Measurements from ENCODE around the gene CRELD2.

The CRELD2 gene

DNA sequence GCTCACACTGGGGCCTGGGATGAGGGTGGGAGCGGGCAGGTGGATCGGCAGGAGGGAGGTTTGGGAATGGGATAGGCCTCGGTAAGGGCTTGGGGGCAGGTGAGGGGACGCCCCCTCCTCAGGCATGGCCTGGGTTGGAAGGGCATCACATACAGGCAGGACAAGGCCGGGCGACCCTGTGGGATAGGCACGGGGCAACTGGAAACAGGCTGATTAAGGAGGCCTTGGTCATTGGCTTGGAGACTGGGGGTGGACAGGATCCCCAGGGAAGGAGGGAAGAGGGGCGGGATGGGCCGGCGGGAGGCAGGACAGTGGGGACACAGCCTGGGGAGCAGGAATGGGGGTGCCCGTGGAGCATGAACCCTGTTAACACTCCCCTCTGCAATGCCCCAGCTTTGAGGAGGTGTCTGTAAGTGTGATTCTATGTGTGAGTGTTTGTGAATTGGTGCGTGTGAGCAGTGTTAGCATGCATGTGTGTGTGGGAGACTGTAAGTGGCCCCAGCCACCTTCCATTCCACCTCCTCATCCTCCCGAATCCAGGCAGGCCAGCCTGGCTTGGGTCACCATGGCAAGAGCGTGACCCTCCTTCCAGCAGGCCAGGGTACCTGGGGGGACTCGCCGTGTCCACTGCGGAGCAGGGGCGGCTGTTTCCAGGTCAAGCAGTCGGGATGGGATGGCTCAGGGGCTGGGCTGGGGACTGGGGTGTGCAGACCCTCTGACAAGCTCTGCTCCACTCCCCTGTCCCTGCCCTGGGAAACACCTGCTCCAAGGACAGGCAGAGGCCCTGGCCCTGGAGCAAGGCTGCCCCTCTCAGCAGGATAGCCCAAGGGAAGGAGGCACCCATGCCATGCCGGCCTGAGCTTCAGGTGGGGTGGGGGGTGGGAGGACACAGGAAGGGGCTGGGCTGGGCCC is 38.7 kb downstream of the CRELD2 start:
- Histone ChIP-seq H3K4me3 (ENCODE audit: low read depth in 1 of 5, low read length in 5 of 5) (no peak overlapping the region), H3K27ac (ENCODE audit: low read depth, low read length) (peak overlapping the region; percentile 92), H3K9ac (ENCODE audit: low read length in 5 of 5) (peak overlapping the region in 3 of 5 donors; percentile 10 to 72 (median 65)), H3K4me1 (ENCODE audit: control insufficient read depth in 5 of 5, insufficient read depth in 5 of 5, low read length in 5 of 5) (peaks cover 6 to 80% (median 77%) of the 10 kb centered on the region in 5 donors), H3K27me3 (ENCODE audit: control insufficient read depth in 5 of 5, insufficient read depth in 4 of 5, low read length in 5 of 5) (no peaks in the 10 kb centered on the region), H3K9me3 (ENCODE audit: control insufficient read depth in 5 of 5, low read length in 5 of 5) (no peaks in the 10 kb centered on the region), H3K36me3 (ENCODE audit: control insufficient read depth in 5 of 5, insufficient read depth in 5 of 5, low read length in 5 of 5) (peaks cover 0 to 6% (median 4%) of the 10 kb centered on the region in 5 donors)

DNA sequence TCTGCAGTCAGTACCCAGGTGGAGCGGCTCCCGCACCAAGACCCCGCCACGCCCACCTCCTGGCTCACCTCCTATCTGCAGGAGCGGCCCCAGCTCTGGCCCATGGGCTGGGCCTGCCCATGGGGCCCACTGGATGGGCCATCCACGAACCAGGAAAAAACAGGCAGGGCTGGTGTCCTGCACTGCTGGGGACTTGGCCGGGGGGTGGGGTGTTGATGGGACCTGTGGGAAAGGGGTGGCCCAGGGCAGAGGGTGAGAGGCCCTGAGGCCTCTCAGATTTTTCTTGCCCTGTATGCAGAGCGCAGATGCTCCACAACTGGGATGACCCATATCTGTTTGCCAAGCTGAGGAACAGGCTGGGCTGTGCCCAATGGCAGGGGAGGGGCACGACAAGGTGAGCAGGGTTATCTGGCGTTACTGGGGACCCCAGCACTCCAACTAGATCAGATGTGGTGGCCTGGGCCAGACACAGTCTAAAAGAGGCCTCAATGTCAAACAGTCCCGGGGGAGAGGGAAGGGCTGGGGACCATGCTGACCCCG is 39.5 kb downstream of the CRELD2 start:
- Histone ChIP-seq H3K27ac (ENCODE audit: low read depth, low read length) (peak overlapping the region; percentile 92), H3K36me3 (ENCODE audit: control insufficient read depth in 5 of 5, insufficient read depth in 5 of 5, low read length in 5 of 5) (peaks cover 0 to 11% (median 8%) of the 10 kb centered on the region in 5 donors), H3K4me1 (ENCODE audit: control insufficient read depth in 5 of 5, insufficient read depth in 5 of 5, low read length in 5 of 5) (peaks cover 6 to 78% (median 75%) of the 10 kb centered on the region in 5 donors), H3K27me3 (ENCODE audit: control insufficient read depth in 5 of 5, insufficient read depth in 4 of 5, low read length in 5 of 5) (no peaks in the 10 kb centered on the region), H3K9me3 (ENCODE audit: control insufficient read depth in 5 of 5, low read length in 5 of 5) (no peaks in the 10 kb centered on the region), H3K4me3 (ENCODE audit: low read depth in 1 of 5, low read length in 5 of 5) (no peak overlapping the region), H3K9ac (ENCODE audit: low read length in 5 of 5) (no peak overlapping the region)

DNA sequence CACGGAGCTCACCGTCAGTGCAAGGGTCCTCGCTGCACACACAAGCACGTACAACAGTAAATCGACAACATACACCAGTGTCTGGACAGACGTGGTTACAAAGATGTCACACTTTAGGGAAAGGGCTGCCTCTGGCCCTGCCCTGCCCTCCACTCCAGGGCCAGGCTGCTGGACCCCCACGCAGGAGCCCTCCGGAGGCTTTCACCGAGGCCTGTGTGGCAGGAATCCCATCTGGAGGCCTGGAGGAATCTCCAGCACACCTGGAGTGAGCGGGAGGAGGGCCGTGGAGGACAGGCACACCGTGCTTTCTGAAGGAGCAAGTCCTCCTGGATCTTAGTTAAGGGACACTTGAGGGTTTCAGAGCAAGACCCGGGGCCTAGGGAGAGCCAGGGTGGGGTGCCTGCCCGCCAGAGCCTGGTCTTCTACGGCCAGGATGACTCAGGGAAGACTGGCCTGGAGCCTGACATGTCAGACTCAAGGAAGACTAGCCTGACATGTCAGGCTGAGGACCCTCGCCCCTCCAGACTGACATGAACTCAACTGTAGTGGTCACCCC is 40.0 kb downstream of the CRELD2 start:
- peaks cover 6 to 78% (median 74%) of the 10 kb centered on the region in 5 donors for H3K4me1 ChIP-seq (ENCODE audit: control insufficient read depth in 5 of 5, insufficient read depth in 5 of 5, low read length in 5 of 5)
- H3K9ac ChIP-seq (ENCODE audit: low read length in 5 of 5), result no peak overlapping the region
- H3K27me3 ChIP-seq (ENCODE audit: control insufficient read depth in 5 of 5, insufficient read depth in 4 of 5, low read length in 5 of 5), result no peaks in the 10 kb centered on the region
- H3K4me3 ChIP-seq (ENCODE audit: low read depth in 1 of 5, low read length in 5 of 5), result no peak overlapping the region
- H3K36me3 ChIP-seq (ENCODE audit: control insufficient read depth in 5 of 5, insufficient read depth in 5 of 5, low read length in 5 of 5), result peaks cover 0 to 16% (median 14%) of the 10 kb centered on the region in 5 donors
- peak overlapping the region; percentile 92 for H3K27ac ChIP-seq (ENCODE audit: low read depth, low read length)
- H3K9me3 ChIP-seq (ENCODE audit: control insufficient read depth in 5 of 5, low read length in 5 of 5), result no peaks in the 10 kb centered on the region

DNA sequence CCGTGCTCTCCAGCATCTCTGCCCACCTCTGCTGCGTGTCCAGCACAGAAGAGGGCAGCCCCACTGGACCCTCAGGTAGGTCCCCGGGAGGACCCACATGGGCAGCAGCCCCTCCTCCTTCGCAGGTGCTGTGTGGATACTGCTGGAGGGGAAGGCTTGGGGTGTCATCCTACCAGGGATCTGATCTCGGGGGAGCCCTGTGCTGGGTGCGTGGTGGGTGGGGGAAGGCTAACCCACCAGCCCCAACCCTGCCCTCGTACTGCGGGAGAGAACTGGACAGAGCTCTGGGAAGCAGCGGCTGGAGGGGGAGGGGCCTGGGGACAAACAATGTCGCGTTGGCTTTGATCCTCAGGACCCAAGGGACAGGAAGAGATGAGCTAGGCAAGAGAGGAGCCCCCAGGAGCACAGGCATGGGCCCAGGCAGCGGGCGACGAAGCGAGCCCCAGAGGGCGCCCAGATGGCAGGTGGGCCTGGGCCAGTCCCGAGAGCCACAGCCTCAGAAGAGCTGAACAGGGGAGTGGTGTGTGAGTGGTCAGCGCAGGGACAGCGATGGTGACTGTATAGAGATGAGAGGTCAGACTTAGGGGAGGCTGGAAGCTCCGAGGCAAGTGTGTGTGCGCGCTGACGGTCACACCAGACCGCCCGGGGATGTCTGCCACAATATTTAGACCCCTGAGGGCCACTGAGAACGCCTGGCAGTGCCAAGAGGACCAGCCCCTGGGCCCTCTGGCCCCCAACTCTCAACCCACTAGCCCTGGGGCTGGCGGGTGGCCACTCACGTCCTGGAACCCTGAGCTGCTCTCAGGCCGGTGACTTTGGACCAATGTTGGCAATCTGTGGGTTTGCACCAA is 40.7 kb downstream of the CRELD2 start:
- peak overlapping the region; percentile 92 for H3K27ac ChIP-seq (ENCODE audit: low read depth, low read length)
- peak overlapping the region; percentile 56 to 89 (median 82) for H3K9ac ChIP-seq (ENCODE audit: low read length in 5 of 5)
- peaks cover 0 to 23% (median 20%) of the 10 kb centered on the region in 5 donors for H3K36me3 ChIP-seq (ENCODE audit: control insufficient read depth in 5 of 5, insufficient read depth in 5 of 5, low read length in 5 of 5)
- peaks cover 5 to 78% (median 74%) of the 10 kb centered on the region in 5 donors for H3K4me1 ChIP-seq (ENCODE audit: control insufficient read depth in 5 of 5, insufficient read depth in 5 of 5, low read length in 5 of 5)
- H3K4me3 ChIP-seq (ENCODE audit: low read depth in 1 of 5, low read length in 5 of 5), result peak overlapping the region; percentile 63 to 99 (median 64)
- no peaks in the 10 kb centered on the region for H3K27me3 ChIP-seq (ENCODE audit: control insufficient read depth in 5 of 5, insufficient read depth in 4 of 5, low read length in 5 of 5)
- H3K9me3 ChIP-seq (ENCODE audit: control insufficient read depth in 5 of 5, low read length in 5 of 5), result no peaks in the 10 kb centered on the region

DNA sequence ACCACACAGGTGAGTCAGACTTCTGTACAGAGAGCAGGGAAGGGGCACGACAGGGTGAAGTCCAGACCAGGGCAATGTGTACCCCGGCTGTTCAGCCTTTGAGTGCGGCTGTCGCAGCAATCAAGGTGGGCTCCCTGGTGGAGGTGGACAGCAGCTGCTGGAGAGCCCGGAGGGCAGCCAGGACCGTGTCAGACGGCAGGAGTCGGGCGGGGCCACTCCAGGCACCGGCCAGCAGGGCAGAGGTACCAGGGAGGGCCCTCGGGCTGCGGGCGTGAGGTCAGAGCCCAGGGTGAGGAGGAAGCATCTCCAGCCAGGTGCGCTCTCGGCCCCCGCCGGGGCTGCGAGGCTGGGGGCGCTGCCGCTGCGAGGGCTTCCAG is 41.3 kb downstream of the CRELD2 start:
- H3K9ac ChIP-seq (ENCODE audit: low read length in 5 of 5), result peak overlapping the region in 4 of 5 donors; percentile 70 to 89 (median 82)
- H3K36me3 ChIP-seq (ENCODE audit: control insufficient read depth in 5 of 5, insufficient read depth in 5 of 5, low read length in 5 of 5), result peaks cover 0 to 29% (median 23%) of the 10 kb centered on the region in 5 donors
- peaks cover 4 to 78% (median 74%) of the 10 kb centered on the region in 5 donors for H3K4me1 ChIP-seq (ENCODE audit: control insufficient read depth in 5 of 5, insufficient read depth in 5 of 5, low read length in 5 of 5)
- H3K27me3 ChIP-seq (ENCODE audit: control insufficient read depth in 5 of 5, insufficient read depth in 4 of 5, low read length in 5 of 5), result no peaks in the 10 kb centered on the region
- no peaks in the 10 kb centered on the region for H3K9me3 ChIP-seq (ENCODE audit: control insufficient read depth in 5 of 5, low read length in 5 of 5)
- peak overlapping the region; percentile 92 for H3K27ac ChIP-seq (ENCODE audit: low read depth, low read length)
- peak overlapping the region; percentile 63 to 99 (median 64) for H3K4me3 ChIP-seq (ENCODE audit: low read depth in 1 of 5, low read length in 5 of 5)

DNA sequence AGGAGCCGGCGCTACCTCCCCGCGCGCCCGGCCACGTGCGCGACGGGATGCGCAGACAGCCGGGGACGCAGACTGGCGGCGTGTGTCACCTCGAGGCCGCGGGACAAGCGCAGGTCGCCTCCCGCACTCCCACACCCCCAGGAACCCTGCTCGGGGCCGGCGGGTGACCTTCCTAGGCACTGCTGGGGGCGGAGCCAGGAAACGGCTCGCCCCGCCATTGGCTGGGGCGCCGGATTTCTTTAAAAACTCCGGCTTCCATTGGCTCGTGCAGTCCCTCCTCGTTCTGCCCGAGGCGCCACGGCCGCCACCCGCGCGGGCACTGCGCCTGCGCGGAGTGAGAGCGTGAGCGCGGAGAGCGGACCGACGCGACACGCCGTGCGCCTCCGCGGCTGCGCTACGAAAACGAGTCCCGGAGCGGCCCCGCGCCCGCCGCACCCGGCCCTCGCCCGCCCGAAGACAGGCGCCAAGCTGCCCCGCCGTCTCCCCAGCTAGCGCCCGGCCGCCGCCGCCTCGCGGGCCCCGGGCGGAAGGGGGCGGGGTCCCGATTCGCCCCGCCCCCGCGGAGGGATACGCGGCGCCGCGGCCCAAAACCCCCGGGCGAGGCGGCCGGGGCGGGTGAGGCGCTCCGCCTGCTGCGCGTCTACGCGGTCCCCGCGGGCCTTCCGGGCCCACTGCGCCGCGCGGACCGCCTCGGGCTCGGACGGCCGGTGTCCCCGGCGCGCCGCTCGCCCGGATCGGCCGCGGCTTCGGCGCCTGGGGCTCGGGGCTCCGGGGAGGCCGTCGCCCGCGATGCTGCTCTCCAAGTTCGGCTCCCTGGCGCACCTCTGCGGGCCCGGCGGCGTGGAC is 41.9 kb downstream of the CRELD2 start, which contains the start of gene PIM3:
PIM3 (plus strand) TSS at position 614 of the 846 bp plus-strand sequence; CDS start at position 790, 176 bp downstream.
- Histone ChIP-seq H3K9me3 (ENCODE audit: control insufficient read depth in 5 of 5, low read length in 5 of 5) (no peaks in the 10 kb centered on the region), H3K27ac (ENCODE audit: low read depth, low read length) (peak within 1 kb of the TSS; percentile 98), H3K4me3 (ENCODE audit: low read depth in 1 of 5, low read length in 5 of 5) (peak within 1 kb of the TSS; percentile 63 to 99 (median 96)), H3K4me1 (ENCODE audit: control insufficient read depth in 5 of 5, insufficient read depth in 5 of 5, low read length in 5 of 5) (peaks cover 5 to 78% (median 74%) of the 10 kb centered on the region in 5 donors), H3K9ac (ENCODE audit: low read length in 5 of 5) (peak within 1 kb of the TSS; percentile 26 to 96 (median 92)), H3K36me3 (ENCODE audit: control insufficient read depth in 5 of 5, insufficient read depth in 5 of 5, low read length in 5 of 5) (peaks cover 0 to 33% (median 25%) of the 10 kb centered on the region in 5 donors), H3K27me3 (ENCODE audit: control insufficient read depth in 5 of 5, insufficient read depth in 4 of 5, low read length in 5 of 5) (no peaks in the 10 kb centered on the region)

DNA sequence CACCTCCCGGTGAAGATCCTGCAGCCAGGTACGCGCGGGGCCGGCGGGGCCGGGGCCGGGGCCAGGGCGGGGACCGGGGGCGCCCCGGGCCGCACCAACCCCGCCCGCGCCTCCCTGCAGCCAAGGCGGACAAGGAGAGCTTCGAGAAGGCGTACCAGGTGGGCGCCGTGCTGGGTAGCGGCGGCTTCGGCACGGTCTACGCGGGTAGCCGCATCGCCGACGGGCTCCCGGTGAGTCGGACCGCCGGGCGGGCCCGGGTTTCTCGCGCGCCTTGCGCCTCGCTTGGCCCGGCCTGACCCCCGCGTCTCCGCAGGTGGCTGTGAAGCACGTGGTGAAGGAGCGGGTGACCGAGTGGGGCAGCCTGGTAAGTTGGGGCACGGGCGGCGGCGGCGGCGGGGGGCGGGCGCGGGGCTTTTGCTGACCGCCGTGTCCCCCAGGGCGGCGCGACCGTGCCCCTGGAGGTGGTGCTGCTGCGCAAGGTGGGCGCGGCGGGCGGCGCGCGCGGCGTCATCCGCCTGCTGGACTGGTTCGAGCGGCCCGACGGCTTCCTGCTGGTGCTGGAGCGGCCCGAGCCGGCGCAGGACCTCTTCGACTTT is 42.7 kb downstream of the CRELD2 start:
- Histone ChIP-seq H3K9me3 (ENCODE audit: control insufficient read depth in 5 of 5, low read length in 5 of 5) (no peaks in the 10 kb centered on the region), H3K27ac (ENCODE audit: low read depth, low read length) (peak overlapping the region; percentile 98), H3K4me3 (ENCODE audit: low read depth in 1 of 5, low read length in 5 of 5) (peak overlapping the region in 4 of 5 donors; percentile 88 to 99 (median 96)), H3K4me1 (ENCODE audit: control insufficient read depth in 5 of 5, insufficient read depth in 5 of 5, low read length in 5 of 5) (peaks cover 3 to 78% (median 74%) of the 10 kb centered on the region in 5 donors), H3K36me3 (ENCODE audit: control insufficient read depth in 5 of 5, insufficient read depth in 5 of 5, low read length in 5 of 5) (peaks cover 0 to 37% (median 25%) of the 10 kb centered on the region in 5 donors), H3K27me3 (ENCODE audit: control insufficient read depth in 5 of 5, insufficient read depth in 4 of 5, low read length in 5 of 5) (no peaks in the 10 kb centered on the region), H3K9ac (ENCODE audit: low read length in 5 of 5) (peak overlapping the region in 4 of 5 donors; percentile 90 to 96 (median 94))

DNA sequence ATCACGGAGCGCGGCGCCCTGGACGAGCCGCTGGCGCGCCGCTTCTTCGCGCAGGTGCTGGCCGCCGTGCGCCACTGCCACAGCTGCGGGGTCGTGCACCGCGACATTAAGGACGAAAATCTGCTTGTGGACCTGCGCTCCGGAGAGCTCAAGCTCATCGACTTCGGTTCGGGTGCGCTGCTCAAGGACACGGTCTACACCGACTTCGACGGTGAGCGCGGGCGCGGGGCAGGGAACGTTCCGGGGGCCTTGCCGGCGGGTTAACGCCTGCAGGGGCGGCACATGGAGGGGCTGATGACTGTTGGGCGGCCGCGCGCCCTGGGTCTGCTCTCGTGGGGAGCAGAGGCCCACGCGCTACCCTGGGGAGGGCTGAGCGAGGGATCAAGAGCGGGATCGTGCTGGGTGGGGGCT is 43.2 kb downstream of the CRELD2 start:
- no peaks in the 10 kb centered on the region for H3K27me3 ChIP-seq (ENCODE audit: control insufficient read depth in 5 of 5, insufficient read depth in 4 of 5, low read length in 5 of 5)
- peak overlapping the region; percentile 98 for H3K27ac ChIP-seq (ENCODE audit: low read depth, low read length)
- H3K9me3 ChIP-seq (ENCODE audit: control insufficient read depth in 5 of 5, low read length in 5 of 5), result no peaks in the 10 kb centered on the region
- H3K4me3 ChIP-seq (ENCODE audit: low read depth in 1 of 5, low read length in 5 of 5), result peak overlapping the region in 4 of 5 donors; percentile 88 to 99 (median 96)
- peak overlapping the region; percentile 26 to 96 (median 92) for H3K9ac ChIP-seq (ENCODE audit: low read length in 5 of 5)
- peaks cover 0 to 37% (median 25%) of the 10 kb centered on the region in 5 donors for H3K36me3 ChIP-seq (ENCODE audit: control insufficient read depth in 5 of 5, insufficient read depth in 5 of 5, low read length in 5 of 5)
- peaks cover 5 to 78% (median 74%) of the 10 kb centered on the region in 5 donors for H3K4me1 ChIP-seq (ENCODE audit: control insufficient read depth in 5 of 5, insufficient read depth in 5 of 5, low read length in 5 of 5)

Data from subcutaneous abdominal adipose tissue (tissue), 5 donors.